SU-DHL-6 (cell line): ENCODE results near the gene TEKTIP1.
"Not testable (repeated sequence)": the region's sequence is repeated elsewhere in the genome, so short reads cannot be mapped to it uniquely, and the experiment has no call there.

Experiments used
- H2AFZ ChIP-seq: fragments of 200-600 bp; sonication (generic); 2 replicates; pipeline ENCODE4 v1.6.1; 2014; ENCODE audit warnings: low read depth, mild to moderate bottlenecking, moderate library complexity, mixed read lengths, antibody characterized with exemption, low read length; ENCODE audit not compliant: severe bottlenecking
- H3F3A ChIP-seq: fragments of 200-600 bp; shearing (Covaris generic); 2 replicates; pipeline ENCODE4 v1.6.0; 2016; ENCODE audit warnings: antibody characterized with exemption, mild to moderate bottlenecking; ENCODE audit not compliant: insufficient read depth
- H3K27ac ChIP-seq: fragments of 200-600 bp; sonication (generic); 2 replicates; pipeline ENCODE4 v1.5.1; 2016; ENCODE audit warnings: low read depth, mild to moderate bottlenecking, low read length, moderate library complexity, mixed read lengths
- H3K27me3 ChIP-seq: fragments of 200-600 bp; sonication (generic), shearing (Covaris generic); 2 replicates; pipeline ENCODE4 v1.6.0; 2014; ENCODE audit warnings: mild to moderate bottlenecking, low read length
- H3K36me3 ChIP-seq: fragments of 200-600 bp; sonication (generic); 2 replicates; pipeline ENCODE4 v1.6.1; 2014; ENCODE audit warnings: mild to moderate bottlenecking, low read length, mixed read lengths
- H3K4me2 ChIP-seq: fragments of 300-600, 200-600 bp; shearing (Covaris generic), sonication (generic); 2 replicates; pipeline ENCODE4 v1.6.0; 2014; ENCODE audit warnings: low read length, low read depth, mild to moderate bottlenecking; ENCODE audit not compliant: poor library complexity, severe bottlenecking
- H3K4me3 ChIP-seq: fragments of 200-600 bp; sonication (generic); 2 replicates; pipeline ENCODE4 v1.5.1; 2014; ENCODE audit warnings: antibody characterized with exemption, low read length, mild to moderate bottlenecking, mixed read lengths; ENCODE audit not compliant: insufficient read depth, poor library complexity, severe bottlenecking
- H3K79me2 ChIP-seq: fragments of 200-600 bp; sonication (generic); 2 replicates; pipeline ENCODE4 v1.6.1; 2014; ENCODE audit warnings: mild to moderate bottlenecking, low read length, moderate library complexity; ENCODE audit not compliant: insufficient read depth
- H3K9ac ChIP-seq: fragments of 200-600 bp; sonication (generic); 2 replicates; pipeline ENCODE4 v1.7.0; 2014; ENCODE audit warnings: mild to moderate bottlenecking, low read length
- H3K9me2 ChIP-seq: fragments of 200-600 bp; sonication (generic); replicated peaks from 2 replicates; pipeline ENCODE4 v1.6.1; 2014; ENCODE audit warnings: low read length; ENCODE audit not compliant: insufficient read depth
- H3K9me3 ChIP-seq: fragments of 200-600 bp; sonication (generic); 2 replicates; pipeline ENCODE4 v1.6.1; 2014; ENCODE audit warnings: low read length, mixed read lengths; ENCODE audit not compliant: insufficient read depth
- H4K20me1 ChIP-seq: fragments of 200-600 bp; sonication (generic); 2 replicates; pipeline ENCODE4 v1.6.1; 2014; ENCODE audit warnings: low read depth, mild to moderate bottlenecking, antibody characterized with exemption, low read length, moderate library complexity, mixed read lengths
- CTCF ChIP-seq: fragments of 200-600 bp; sonication (generic); IDR thresholded peaks from one replicate; pipeline ENCODE4 v1.5.1; 2017; ENCODE audit warnings: antibody characterized with exemption, mild to moderate bottlenecking, low read length, moderate library complexity; ENCODE audit not compliant: insufficient read depth, poor library complexity, severe bottlenecking
- EZH2phosphoT487 ChIP-seq: fragments of 200-600 bp; sonication (generic), shearing (Covaris generic); conservative IDR thresholded peaks from 2 replicates; pipeline ENCODE4 v1.6.1; 2018; ENCODE audit warnings: mild to moderate bottlenecking, antibody characterized with exemption, low read length, moderate library complexity, mixed read lengths

TEKTIP1 gene

GRCh38 chr19:3506384-3507340, 32.3 kb upstream of the TEKTIP1 start:
- Histone ChIP-seq H3K4me2 (peak overlapping the region; percentile 61), H3K79me2 (peaks cover 54% of the 10 kb centered on the region)

GRCh38 chr19:3507371-3508120, 31.4 kb upstream of the TEKTIP1 start:
- Histone ChIP-seq H3K9ac (peak overlapping the region; percentile 99), H3K79me2 (peaks cover 63% of the 10 kb centered on the region), H3K9me3 (no peaks in the 10 kb centered on the region), H3K27me3 (no peaks in the 10 kb centered on the region), H4K20me1 (no peaks in the 10 kb centered on the region), H3K36me3 (no peaks in the 10 kb centered on the region), H2AFZ (no peak overlapping the region), H3F3A (no peaks in the 10 kb centered on the region; the same call in 1 of the 2 replicates), H3K4me3 (peak overlapping the region; percentile 99), H3K9me2 (no peaks in the 10 kb centered on the region), H3K27ac (no peak overlapping the region), H3K4me2 (peak overlapping the region; percentile 61)
- TF ChIP-seq CTCF (no peak), EZH2phosphoT487 (no peak)

More at GRCh38 chr19:3506384-3507340, 32.3 kb upstream of the TEKTIP1 start:
- H3K4me3 ChIP-seq, result peak overlapping the region; percentile 99
- no peaks in the 10 kb centered on the region for H4K20me1 ChIP-seq
- no peaks in the 10 kb centered on the region for H3K27me3 ChIP-seq
- no peaks in the 10 kb centered on the region; the same call in 1 of the 2 replicates for H3F3A ChIP-seq
- peak overlapping the region; percentile 64 for H3K27ac ChIP-seq
- H3K36me3 ChIP-seq, result no peaks in the 10 kb centered on the region
- peak overlapping the region; percentile 58 for H2AFZ ChIP-seq
- no peak for TF ChIP-seq CTCF
- no peak for TF ChIP-seq EZH2phosphoT487
- H3K9me3 ChIP-seq, result no peaks in the 10 kb centered on the region
- H3K9me2 ChIP-seq, result no peaks in the 10 kb centered on the region
- H3K9ac ChIP-seq, result peak overlapping the region; percentile 99

GRCh38 chr19:3508121-3508661, 30.8 kb upstream of the TEKTIP1 start:
- not testable (repeated sequence) for H3K36me3 ChIP-seq, H3K27ac ChIP-seq, H3K4me2 ChIP-seq, H3K9me2 ChIP-seq, H3K9ac ChIP-seq, H4K20me1 ChIP-seq, H2AFZ ChIP-seq, H3K27me3 ChIP-seq, H3F3A ChIP-seq, H3K4me3 ChIP-seq, H3K9me3 ChIP-seq
- H3K79me2 ChIP-seq, result peaks cover 69% of the 10 kb centered on the region
